HepG2 (cell line): ENCODE results near the gene KDM4B. TPM values are rescaled to one million over a fixed set of nuclear protein-coding genes. Genes with fewer than 3 reads are reported as not detected.

Experiments used
- ATAC-seq: fragments of 200-7000 bp; cut with Tn5 transposase; 3 replicates; pipeline ENCODE4 v1.9.1; 2020; ENCODE audit warnings: mild to moderate bottlenecking, moderate library complexity
- BruUV-seq: library from RNA; stranded (reverse); fragments of 400-500 nt; replicated peaks from 2 replicates; lab custom pipeline; 2021; lab: Mats Ljungman, UMichigan
- CTCF ChIA-PET: fragments of 300-600 bp; formaldehyde crosslinking; extraction: SDS; loops from one replicate; lab custom pipeline; 2021; ENCODE audit warnings: low total read pairs, inconsistent platforms, low intra/inter-chr PET ratio; lab: Yijun Ruan, JAX
- POLR2A ChIA-PET: fragments of 350-600 bp; sonication (Branson Sonifier 250); formaldehyde crosslinking; loops from one replicate; lab custom pipeline; 2020; ENCODE audit warnings: antibody characterized with exemption, inconsistent platforms; lab: Yijun Ruan, JAX
- DNase-seq: peaks from one replicate; pipeline ENCODE4 v3.0.0-alpha.2; 2015; ENCODE audit warnings: low spot score
- FAIRE-seq: peaks from 3 replicates; lab custom pipeline; 2011; peaks lifted over from hg19 to GRCh38; lab: Jason Lieb, UNC
- H2AFZ ChIP-seq: one replicate; pipeline ENCODE4 v1.6.1; 2011; ENCODE audit warnings: low read length, inconsistent platforms
- H3K27ac ChIP-seq: fragments of 300-600 bp; 3 replicates; pipeline ENCODE4 v1.8.0; 2011; ENCODE audit warnings: mixed run types, mild to moderate bottlenecking, mixed read lengths, low read length, inconsistent platforms; ENCODE audit not compliant: insufficient read depth; ENCODE audit errors: extremely low read length
- H3K27me3 ChIP-seq, 2 experiments: fragments of 200-600 bp in 1 of 2; 2 replicates in 1 of 2; 3 replicates in 1 of 2; pipeline versions ENCODE4 v1.6.0 to v1.8.0; 2011; ENCODE audit warnings: low read length in 2 of 2, mild to moderate bottlenecking in 2 of 2, moderate library complexity in 2 of 2, inconsistent platforms in 1 of 2; ENCODE audit not compliant: insufficient read depth in 2 of 2, control insufficient read depth in 1 of 2
- H3K36me3 ChIP-seq, 2 experiments: fragments of 200-600 bp in 1 of 2; replicated peaks in 1 of 2; 2 replicates in 1 of 2; 3 replicates in 1 of 2; pipeline versions ENCODE4 v1.5.1 to v1.8.0; 2011; ENCODE audit warnings: low read length in 2 of 2, inconsistent platforms in 1 of 2; ENCODE audit not compliant: insufficient read depth in 2 of 2, control insufficient read depth in 1 of 2
- H3K4me1 ChIP-seq: 2 replicates; pipeline ENCODE4 v1.5.1; 2012; ENCODE audit warnings: low read length, inconsistent platforms; ENCODE audit not compliant: insufficient read depth
- H3K4me2 ChIP-seq: 2 replicates; pipeline ENCODE4 v1.6.0; 2011; ENCODE audit warnings: low read depth, low read length, inconsistent platforms
- H3K4me3 ChIP-seq, 3 experiments: fragments of 200-600 bp in 1 of 3; sonication (generic), shearing (Covaris generic) in 1 of 3; replicated peaks in 1 of 3; 2 replicates each; pipeline ENCODE4 v1.5.1; 2011 to 2016; ENCODE audit warnings: low read length in 3 of 3, inconsistent platforms in 2 of 3, low read depth in 2 of 3, mild to moderate bottlenecking in 2 of 3, control low read depth in 1 of 3, mixed read lengths in 1 of 3; ENCODE audit not compliant: insufficient read depth in 1 of 3
- H3K79me2 ChIP-seq: one replicate; pipeline ENCODE4 v1.6.1; 2011; ENCODE audit warnings: low read length, inconsistent platforms; ENCODE audit not compliant: insufficient read depth
- H3K9ac ChIP-seq: 2 replicates; pipeline ENCODE4 v1.6.0; 2011; ENCODE audit warnings: mild to moderate bottlenecking, low read depth, low read length, inconsistent platforms; ENCODE audit not compliant: insufficient read depth
- H3K9me3 ChIP-seq: 2 replicates; pipeline ENCODE4 v1.5.1; 2012; ENCODE audit warnings: mild to moderate bottlenecking, low read length
- H4K20me1 ChIP-seq: 2 replicates; pipeline ENCODE4 v1.6.0; 2011; ENCODE audit warnings: inconsistent platforms, mild to moderate bottlenecking, low read length, moderate library complexity; ENCODE audit not compliant: insufficient read depth
- AGO2 ChIP-seq: fragments of 200-400 bp; formaldehyde crosslinking; optimal IDR thresholded peaks from 2 replicates; pipeline ENCODE3; 2017; ENCODE audit warnings: mild to moderate bottlenecking, low read depth, low read length, moderate library complexity
- CENPT ChIP-seq: sonication (generic); formaldehyde crosslinking; IDR thresholded peaks from 2 replicates; pipeline ENCODE4 v1.8.0; 2022; ENCODE audit warnings: low read depth, mild to moderate bottlenecking, moderate library complexity, missing genetic modification reagents
- FOXP4 ChIP-seq: sonication (generic); formaldehyde crosslinking; IDR thresholded peaks from 2 replicates; pipeline ENCODE4 v1.4.0; 2020; ENCODE audit warnings: missing genetic modification reagents
- ZNF121 ChIP-seq: sonication (generic); formaldehyde crosslinking; IDR thresholded peaks from 2 replicates; pipeline ENCODE4 v1.5.0; 2020; ENCODE audit warnings: mild to moderate bottlenecking, missing genetic modification reagents
- ZNF138 ChIP-seq: sonication (generic); formaldehyde crosslinking; IDR thresholded peaks from 2 replicates; pipeline ENCODE4 v1.5.0; 2020; ENCODE audit warnings: mild to moderate bottlenecking, low read depth, missing genetic modification reagents
- ZNF235 ChIP-seq: sonication (generic); formaldehyde crosslinking; IDR thresholded peaks from 2 replicates; pipeline ENCODE4 v1.8.1; 2023; ENCODE audit warnings: mild to moderate bottlenecking, missing genetic modification reagents, borderline replicate concordance
- ZNF614 ChIP-seq: IDR thresholded peaks from 2 replicates; pipeline ENCODE4 v1.6.1; 2018; ENCODE audit warnings: missing biosample characterization, missing genetic modification reagents, inconsistent platforms, borderline replicate concordance
- WGBS: methylation state at CpG from one replicate; pipeline ENCODE4 v1.1.6; 2017; ENCODE audit warnings: low lambda C conversion rate; 5-methylcytosine and 5-hydroxymethylcytosine counted together
- in situ Hi-C: cut with HindIII; loops from 2 replicates; pipeline ENCODE4 v1.10.0; 2017; ENCODE audit warnings: low pct_unique_long_range_greater_than_20kb; ENCODE audit not compliant: extremely low pct_ligation_motif_present
- intact Hi-C: fragments of 100-400 bp; cut with micrococcal nuclease; formaldehyde crosslinking; loops from one replicate; pipeline ENCODE4 v1.10.0; 2022; ENCODE audit not compliant: unreplicated experiment
- polyA plus RNA-seq, 8 experiments: library from polyadenylated mRNA; depleted of rRNA in 3 of 8; stranded (reverse) in 7 of 8; unstranded in 1 of 8; fragments of >200 nt; fragmentation: Illumina TruSeq in 4 of 8; extraction: Trizol in 4 of 8; gene quantifications; 2 replicates each; pipeline versions ENCODE4 v1.2.1 to v1.2.3, GENCODE V29; 2011 to 2016; ENCODE audit warnings: low read depth in 4 of 8, missing spikeins in 1 of 8, mixed read lengths in 1 of 8; ENCODE audit not compliant: insufficient read depth in 1 of 8
- total RNA-seq, 5 experiments: library from RNA; depleted of rRNA; stranded (reverse); fragments of >200 nt; fragmentation: Illumina TruSeq; extraction: Trizol; gene quantifications; 2 replicates each; pipeline ENCODE4 v1.2.3, GENCODE V29; 2016; ENCODE audit warnings: low read depth in 1 of 5

KDM4B gene
- total and polyA plus RNA-seq, 2 of the 13 experiments (the other 11 are each of a cell fraction or from before 2014, with no cell fraction given) = 4.9 to 14.6 TPM

- Histone ChIP-seq H3K9ac (no peak overlapping the region), H3K4me3 (no peak overlapping the region), H3K4me2 (no peak overlapping the region), H3K27ac (no peak overlapping the region), H3K79me2 (no peaks in the 10 kb centered on the region), H4K20me1 (no peaks in the 10 kb centered on the region), H3K36me3 (peaks cover 15 to 31% of the 10 kb centered on the region in 2 experiments), H3K4me1 (no peaks in the 10 kb centered on the region), H3K27me3 (no peaks in the 10 kb centered on the region), H2AFZ (no peak overlapping the region), H3K9me3 (peaks cover 22% of the 10 kb centered on the region)
- in situ Hi-C loops (no loop called here), intact Hi-C loops (no loop called here)
- ChIA-PET POLR2A (no interaction called here), CTCF (no interaction called here)
- no peak for ATAC-seq
- no peak for FAIRE-seq
- 97% methylated on average over 28 of the region's 37 CpGs for WGBS
- BruUV-seq = no TSS peak
- DNase-seq = no peak
- no peak for TF ChIP-seq FOXP4 (CRISPR knock-in tag)
- peak; percentile 43 for TF ChIP-seq AGO2
- TF ChIP-seq, all 625 proteins: peak for 1
These were observed 127.6 kb downstream of the KDM4B start for GRCh38 chr19:5096536-5096935.

GRCh38 chr19:5097331-5097930 is 128.5 kb downstream of the KDM4B start:
- WGBS = 97% methylated on average over 13 of the region's 16 CpGs
- 0 out of 2 replicates have a peak, but pooled peaks have one; percentile 42 for TF ChIP-seq ZNF121 (CRISPR knock-in tag)
- no peak for TF ChIP-seq ZNF614 (CRISPR knock-in tag)
- TF ChIP-seq CENPT (CRISPR knock-in tag) = no peak
- TF ChIP-seq ZNF235 (CRISPR knock-in tag) = no peak
- TF ChIP-seq ZNF138 (CRISPR knock-in tag) = no peak
- CTCF ChIA-PET = no interaction called here
- Histone ChIP-seq H2AFZ (no peak overlapping the region), H4K20me1 (no peaks in the 10 kb centered on the region), H3K36me3 (peaks cover 15 to 31% of the 10 kb centered on the region in 2 experiments), H3K4me2 (no peak overlapping the region), H3K27ac (no peak overlapping the region), H3K4me1 (no peaks in the 10 kb centered on the region), H3K4me3 (no peak overlapping the region), H3K27me3 (no peaks in the 10 kb centered on the region), H3K9me3 (peaks cover 22% of the 10 kb centered on the region), H3K9ac (no peak overlapping the region), H3K79me2 (no peaks in the 10 kb centered on the region)
- DNase-seq (no peak), ATAC-seq (no peak), FAIRE-seq (no peak)
- POLR2A ChIA-PET = no interaction called here
- in situ Hi-C loops (no loop called here), intact Hi-C loops (no loop called here)
- BruUV-seq = no TSS peak
